Measurements from ENCODE around the gene PRRC2A.

Gene PRRC2A

GRCh38 chr6:31660381-31661261 lies 40.1 kb downstream of the PRRC2A start, which contains the start of gene C6orf47:
C6orf47 (minus strand) TSS chr6:31660778; CDS start chr6:31659947, 831 bp downstream.
- TF ChIP-seq CTCF (conservative IDR thresholded peaks at IDR 0.05; ENCODE audit: low read depth), result no peak
- CTCF ChIA-PET, result interaction anchor here (0.6 to 0.9 kb wide), 2 partner anchors 9 to 164 kb away, joined by 3 to 8 read pairs; no protein-coding TSS in a partner anchor
- POLR2A ChIA-PET (ENCODE audit: low non-redundant PET), result interaction anchor here (0.9 to 1.0 kb wide), 2 partner anchors 10 to 75 kb away, joined by 3 to 4 read pairs; no protein-coding TSS in a partner anchor
- peak; percentile 80 for DNase-seq (ENCODE audit: low spot score)
- H3K27ac ChIP-seq, result peak within 1 kb of the TSS; percentile 88

GRCh38 chr6:31661262-31662123 lies 41.0 kb downstream of the PRRC2A start:
- TF ChIP-seq CTCF (conservative IDR thresholded peaks at IDR 0.05; ENCODE audit: low read depth), result no peak
- no peak for DNase-seq (ENCODE audit: low spot score)
- CTCF ChIA-PET, result interaction anchor here (0.6 to 0.9 kb wide), 4 partner anchors 10 to 259 kb away, joined by 3 to 10 read pairs (median 6); no protein-coding TSS in a partner anchor
- POLR2A ChIA-PET (ENCODE audit: low non-redundant PET), result interaction anchor here (0.6 to 1.0 kb wide), 2 partner anchors 9 to 74 kb away, joined by 3 read pairs; no protein-coding TSS in a partner anchor
- peak overlapping the region; percentile 88 for H3K27ac ChIP-seq

- ChIA-PET POLR2A (ENCODE audit: low non-redundant PET) (interaction anchor here (0.6 kb wide), 1 partner anchor 119 kb away, joined by 3 read pairs; no protein-coding TSS in a partner anchor), CTCF (interaction anchor here (0.7 kb wide), 1 partner anchor 260 kb away, joined by 10 read pairs; no protein-coding TSS in a partner anchor)
- peak overlapping the region; percentile 88 for H3K27ac ChIP-seq
- DNase-seq (ENCODE audit: low spot score), result no peak
- TF ChIP-seq CTCF (conservative IDR thresholded peaks at IDR 0.05; ENCODE audit: low read depth), result no peak
Measured at GRCh38 chr6:31662124-31662723, 41.7 kb downstream of the PRRC2A start.

GRCh38 chr6:31663126-31663960 lies 42.8 kb downstream of the PRRC2A start:
- POLR2A ChIA-PET (ENCODE audit: low non-redundant PET), result interaction anchor here (0.5 kb wide), 1 partner anchor 11 kb away, joined by 11 read pairs; no protein-coding TSS in a partner anchor
- peak; percentile 37 for DNase-seq (ENCODE audit: low spot score)
- H3K27ac ChIP-seq, result peak overlapping the region; percentile 98
- TF ChIP-seq CTCF (conservative IDR thresholded peaks at IDR 0.05; ENCODE audit: low read depth), result no peak
- CTCF ChIA-PET, result interaction anchor here (0.5 to 1.0 kb wide), 3 partner anchors 24 to 1743 kb away, joined by 3 to 4 read pairs (median 3); partner anchors contain the start of gene ATP6V1G2

- CTCF ChIA-PET, result interaction anchor here (0.5 to 1.0 kb wide), 2 partner anchors 24 to 118 kb away, joined by 3 to 4 read pairs; partner anchors contain the start of gene ATP6V1G2
- TF ChIP-seq CTCF (conservative IDR thresholded peaks at IDR 0.05; ENCODE audit: low read depth), result no peak
- POLR2A ChIA-PET (ENCODE audit: low non-redundant PET), result interaction anchor here (0.5 to 1.1 kb wide), 2 partner anchors 12 kb away, joined by 6 to 11 read pairs; partner anchors contain the start of gene BAG6
- DNase-seq (ENCODE audit: low spot score), result peak; percentile 73
- peak overlapping the region; percentile 98 for H3K27ac ChIP-seq
Measured at GRCh38 chr6:31663961-31664789, 43.7 kb downstream of the PRRC2A start.
